H1 (cell line): ENCODE measurements around the gene MLLT6. TPM values are rescaled to one million over a fixed set of nuclear protein-coding genes. Genes with fewer than 3 reads are reported as not detected.

Experiments
- KDM1A ChIP-seq: fragments of 200-600, 300-600 bp; sonication (generic); IDR thresholded peaks from 2 replicates; pipeline ENCODE4 v1.7.1; 2016; ENCODE audit warnings: mild to moderate bottlenecking, low read length, borderline replicate concordance
- polyA plus RNA-seq, 7 experiments: library from polyadenylated mRNA; depleted of rRNA in 3 of 7; stranded (reverse) in 5 of 7; unstranded in 2 of 7; fragments of >200 nt in 5 of 7; fragments of 200-250 nt in 2 of 7; gene quantifications; 1 replicate in 5 of 7; 2 replicates in 1 of 7; 4 replicates in 1 of 7; pipeline versions ENCODE4 v1.2.1 to v1.2.3, GENCODE V29; 2011 to 2013; ENCODE audit warnings: missing spikeins in 2 of 7, mixed read lengths in 2 of 7
- total RNA-seq: library from RNA; stranded (reverse); fragmentation: NEBNext Ultra II Directional; extraction: Animal tissue kit (Norgen Biotek cat#: 25700); gene quantifications from 2 replicates; pipeline ENCODE4 v1.2.1, GENCODE V29; 2021

The MLLT6 gene
- total and polyA plus RNA-seq, 2 of the 8 experiments (the other 6 are each of a cell fraction or from before 2014, with no cell fraction given): 6.5 to 8.0 TPM

- no peak for TF ChIP-seq KDM1A
Observed at GRCh38 chr17:38751808-38752307, 46.8 kb downstream of the MLLT6 start (continued).
